ENCODE measurements around the gene SLC16A2. TPM values are rescaled to one million over a fixed set of nuclear protein-coding genes. Genes with fewer than 3 reads are reported as not detected.

SLC16A2 gene
- total RNA-seq, 1 donor from 2014 or later, result 6.7 TPM

DNA sequence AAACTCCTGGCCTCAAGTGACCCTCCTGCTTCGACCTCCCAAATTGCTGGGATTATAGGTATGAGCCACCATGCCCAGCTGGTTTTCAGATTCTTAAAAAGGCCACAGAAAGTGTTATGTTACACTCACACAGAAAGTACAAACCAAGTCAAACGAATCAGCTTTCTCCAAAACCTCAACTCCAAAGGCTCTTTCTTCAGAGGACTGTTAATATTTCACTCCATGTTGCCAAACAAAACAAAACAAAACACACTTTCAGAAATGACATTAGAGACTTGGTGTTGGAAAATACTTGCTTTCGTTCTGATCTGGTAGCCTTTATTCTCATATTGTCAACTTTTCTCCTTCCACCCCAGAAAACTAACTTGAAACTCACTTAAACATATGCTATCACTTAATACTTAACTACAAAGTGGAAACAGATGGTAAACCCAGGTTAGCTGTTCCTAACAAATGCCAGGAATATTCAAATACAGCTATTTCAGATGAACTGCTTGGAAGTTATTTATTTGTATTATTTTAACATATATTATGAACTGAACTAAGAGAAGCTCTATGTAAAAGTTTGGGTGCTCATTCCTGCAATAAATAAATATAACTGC, 158.4 kb downstream of the SLC16A2 start:
- DNase-seq (no peak), ATAC-seq (no peak)
- intact Hi-C loops (cut with micrococcal nuclease), result no loop called here

Other genes with a start within 250 kb of the SLC16A2 start
- not detected for gene ZCCHC13, start 117.3 kb upstream of the SLC16A2 start, total RNA-seq
- gene RLIM, start 193.1 kb downstream of the SLC16A2 start, total RNA-seq, result 20.7 TPM

Data from left ventricle myocardium superior (tissue), 1 donor.